ENCODE results near the gene FAAP100.
A peak's percentile ranks its signal among the peaks of the same experiment; 100 is the strongest.

Gene FAAP100

GRCh38 chr17:81577278-81578000, 25.3 kb upstream of the FAAP100 start:
- DNase-seq (ENCODE audit: low read depth): peak; percentile 24

DNA sequence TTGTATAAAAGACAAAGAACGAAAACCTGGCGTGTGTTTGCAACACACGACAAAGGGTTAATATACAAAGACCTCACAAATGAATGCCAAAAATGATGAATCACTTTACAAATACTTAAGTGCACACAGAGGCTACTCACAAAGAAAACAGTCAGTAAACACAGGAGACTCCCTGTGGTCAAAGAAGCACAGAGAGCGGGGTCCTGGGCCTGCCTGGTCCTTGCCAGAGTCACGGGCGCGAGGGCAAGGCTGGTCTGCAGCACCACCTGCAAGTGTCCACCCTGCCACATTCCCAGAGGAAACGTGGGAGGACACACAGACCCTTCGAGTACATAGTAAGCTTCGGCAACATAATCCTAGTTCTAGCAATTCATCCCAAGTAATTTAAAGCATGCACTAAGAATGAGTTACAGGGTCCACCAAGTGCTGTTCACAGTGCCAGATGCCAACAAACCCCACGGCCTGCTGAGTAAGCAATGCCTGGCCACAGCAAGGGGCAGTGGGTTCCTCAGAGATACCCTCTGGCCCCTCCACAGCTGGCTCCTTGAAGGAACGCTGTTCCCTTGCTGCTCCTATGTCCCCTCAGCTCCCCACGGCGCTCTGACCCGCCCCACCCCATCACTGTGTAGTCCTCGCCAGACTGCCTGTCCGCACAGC, 24.6 kb upstream of the FAAP100 start:
- peak; percentile 91 for DNase-seq (ENCODE audit: low read depth)

DNA sequence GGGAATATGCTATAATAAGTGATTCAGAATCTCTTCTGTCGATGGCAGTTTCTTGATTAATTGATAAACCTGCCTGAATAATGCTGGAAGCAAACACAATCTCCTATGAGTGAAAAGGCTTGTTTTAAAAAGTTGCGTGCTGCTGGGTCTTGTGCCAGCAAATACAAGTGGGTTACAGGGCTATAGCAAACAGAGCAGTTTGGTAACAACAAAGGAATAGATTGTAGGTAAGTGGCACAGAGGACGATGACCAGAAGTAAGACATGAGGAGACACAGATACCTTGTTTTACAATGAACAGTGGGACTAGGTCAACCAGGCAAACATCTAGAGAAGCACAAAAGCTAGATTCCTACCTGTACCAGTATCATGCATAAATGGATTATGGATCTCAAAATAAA, 23.7 kb upstream of the FAAP100 start:
- DNase-seq (ENCODE audit: low read depth): no peak

- DNase-seq (ENCODE audit: low read depth): no peak
These were observed 22.4 kb upstream of the FAAP100 start for GRCh38 chr17:81574643-81574956.

DNA sequence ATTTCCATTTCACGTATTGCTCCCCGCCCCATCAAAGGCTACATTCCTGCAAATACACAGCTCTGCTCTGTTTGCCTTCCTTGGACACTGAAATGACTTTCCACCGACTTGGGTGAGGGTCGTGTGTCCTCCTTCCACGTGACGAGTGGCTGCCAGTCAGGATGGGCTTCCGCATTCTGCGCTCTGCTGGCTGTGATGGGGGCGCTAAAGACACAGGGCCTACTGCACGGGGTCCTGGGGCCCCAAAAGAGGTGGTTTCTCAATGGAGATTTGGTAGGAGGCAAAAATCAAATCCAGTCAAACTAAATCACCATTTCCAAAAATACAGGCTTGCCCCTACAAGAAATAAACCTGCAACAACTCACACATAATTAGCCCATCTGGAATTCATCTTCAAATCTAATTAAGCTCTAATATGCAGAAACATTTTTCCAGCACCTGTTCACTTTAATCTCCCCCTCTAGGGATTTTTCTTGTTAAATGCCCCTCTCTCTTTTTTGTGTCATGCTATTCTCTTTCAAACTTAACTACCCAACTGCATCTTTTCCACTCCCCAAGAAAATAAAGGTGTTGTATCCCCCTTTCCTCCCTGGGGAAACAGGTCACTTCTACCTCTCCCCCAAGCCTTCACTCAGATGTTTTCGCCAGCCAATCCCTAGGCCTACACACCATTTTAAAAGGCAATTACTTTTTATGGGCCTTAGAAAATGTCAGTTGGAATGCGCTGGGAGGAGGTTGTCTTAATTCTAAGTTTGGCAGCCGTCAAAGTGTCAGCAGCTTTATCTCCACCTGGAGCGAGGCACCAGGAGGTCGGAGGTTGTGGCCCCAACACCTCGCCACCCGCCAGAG, 21.9 kb upstream of the FAAP100 start:
- DNase-seq (ENCODE audit: low read depth): no peak

DNA sequence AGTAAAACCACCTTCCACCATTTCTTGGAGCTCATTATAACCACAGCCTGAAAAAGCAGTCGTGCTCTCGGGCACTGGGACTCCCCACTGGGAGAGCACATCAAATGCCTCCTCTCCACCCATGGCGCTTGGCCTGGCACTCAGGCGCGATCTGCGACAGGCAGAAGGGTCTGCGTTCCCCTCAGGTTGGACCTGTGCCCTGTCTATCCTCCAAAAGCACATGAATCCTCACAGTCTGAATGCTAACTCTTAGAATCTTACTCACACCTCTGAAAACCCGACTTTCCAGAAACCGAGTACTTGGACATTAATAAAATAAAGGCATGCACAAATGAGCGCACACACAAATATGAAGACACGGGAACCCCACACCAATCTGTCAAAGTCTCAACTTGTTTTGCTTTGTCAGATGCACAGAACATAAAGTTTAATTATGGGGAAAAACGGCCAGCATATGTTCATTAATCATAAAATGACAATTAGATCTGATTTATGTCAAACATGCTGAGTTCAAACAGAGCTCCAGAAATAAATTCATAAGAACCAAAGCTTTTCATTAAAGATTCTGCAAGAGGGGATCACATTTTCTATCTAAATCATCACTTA, 20.5 kb upstream of the FAAP100 start:
- DNase-seq (ENCODE audit: low read depth): no peak

DNA sequence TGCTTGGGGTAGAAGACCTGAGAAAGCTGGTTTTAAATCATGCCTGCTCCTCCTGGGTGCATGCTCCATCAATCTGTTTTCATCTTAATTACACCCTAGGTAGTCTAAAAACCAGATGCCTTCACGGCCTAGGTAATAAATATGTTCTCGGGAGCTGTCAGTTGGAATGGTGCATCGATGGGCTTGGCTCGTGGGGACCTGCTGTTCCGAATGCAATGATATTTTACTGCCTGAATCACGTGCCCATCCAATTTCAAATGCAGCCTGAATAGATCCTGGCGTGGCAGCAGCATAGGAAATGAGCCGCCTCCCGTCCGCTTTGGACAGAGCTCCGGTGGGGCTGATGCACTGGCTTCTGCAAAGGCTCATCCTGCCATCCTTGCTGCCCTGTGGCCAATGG, 18.8 kb upstream of the FAAP100 start:
- DNase-seq (ENCODE audit: low read depth): no peak

DNA sequence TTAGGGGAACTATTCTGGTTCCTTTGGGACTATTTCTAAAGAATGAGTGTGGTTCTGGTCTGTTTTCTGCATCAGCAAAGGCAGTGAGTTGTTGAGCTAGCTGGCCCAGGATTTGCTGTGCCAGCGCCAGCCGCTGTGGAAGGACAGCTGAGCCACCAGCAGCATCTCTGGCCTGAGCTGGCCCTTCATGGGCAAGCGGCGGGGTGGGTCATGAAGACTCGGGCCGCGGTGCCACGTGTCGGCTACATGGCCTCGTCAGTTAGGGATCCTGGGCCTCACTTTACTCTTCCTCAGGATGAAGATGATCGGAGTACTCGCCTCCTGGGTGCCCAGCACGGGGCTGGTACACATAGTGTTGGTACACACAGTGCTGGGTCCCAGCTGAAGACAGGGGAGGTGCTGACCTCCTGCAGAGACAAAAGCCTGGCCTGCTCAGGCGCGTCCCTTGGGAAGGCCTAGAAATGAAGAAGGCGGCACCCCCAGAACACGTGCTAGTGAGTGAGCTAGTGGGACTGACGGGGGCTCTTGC, 17.9 kb upstream of the FAAP100 start:
- DNase-seq (ENCODE audit: low read depth): no peak

DNA sequence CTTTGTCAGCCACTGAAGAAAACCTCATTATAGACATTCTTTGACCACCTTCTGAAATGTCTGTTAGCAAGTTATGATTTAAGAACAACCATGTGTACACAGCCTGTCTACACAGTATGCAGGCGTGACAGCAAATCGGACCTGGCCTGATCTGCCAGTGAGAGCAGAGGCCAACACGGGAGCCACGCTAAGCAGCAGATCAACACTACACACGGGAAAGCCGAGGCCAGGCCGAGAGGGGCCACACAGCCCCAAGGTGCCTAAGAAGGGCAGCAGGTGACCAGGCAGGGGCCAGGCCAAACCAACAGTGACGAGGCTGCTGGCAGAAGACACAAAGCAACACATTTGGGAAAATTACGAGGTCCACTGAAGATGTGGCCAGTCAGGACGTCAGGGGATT, 16.3 kb upstream of the FAAP100 start:
- DNase-seq (ENCODE audit: low read depth): no peak

- no peak for DNase-seq (ENCODE audit: low read depth)
These were observed 15.0 kb upstream of the FAAP100 start for GRCh38 chr17:81567191-81567590.

DNA sequence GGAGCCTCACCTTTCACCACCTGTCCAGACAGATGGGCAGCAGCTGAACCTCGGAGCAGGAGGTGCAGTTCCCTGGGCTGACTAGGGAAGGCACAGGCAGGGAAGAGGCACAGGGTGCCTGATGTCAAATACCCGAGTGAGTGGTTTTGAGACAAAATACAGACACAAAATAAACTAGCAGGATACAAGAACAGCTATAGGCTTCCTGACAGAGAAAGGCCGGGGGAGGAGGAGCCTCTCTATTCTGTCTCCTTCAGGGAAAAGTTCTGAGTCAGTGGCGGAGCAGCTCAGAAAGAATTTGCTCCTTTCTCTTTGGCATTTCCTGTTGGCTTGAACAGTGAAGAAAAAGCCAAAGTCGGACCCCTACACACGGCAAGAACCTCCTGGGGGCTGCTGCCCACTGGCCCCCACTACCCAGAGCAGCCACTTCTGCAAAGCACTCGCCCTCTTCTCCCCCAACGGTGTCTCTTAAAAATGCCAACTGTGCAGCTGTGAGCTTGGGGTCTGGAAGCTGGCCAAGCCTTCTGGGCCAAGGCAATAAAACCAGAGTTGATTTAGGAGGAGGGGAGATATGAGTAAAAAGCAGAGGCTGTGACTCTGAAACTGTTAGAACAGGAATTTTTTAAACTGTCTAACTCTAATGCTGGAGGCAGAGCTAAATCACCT, 14.4 kb upstream of the FAAP100 start:
- DNase-seq (ENCODE audit: low read depth): peak; percentile 99

DNA sequence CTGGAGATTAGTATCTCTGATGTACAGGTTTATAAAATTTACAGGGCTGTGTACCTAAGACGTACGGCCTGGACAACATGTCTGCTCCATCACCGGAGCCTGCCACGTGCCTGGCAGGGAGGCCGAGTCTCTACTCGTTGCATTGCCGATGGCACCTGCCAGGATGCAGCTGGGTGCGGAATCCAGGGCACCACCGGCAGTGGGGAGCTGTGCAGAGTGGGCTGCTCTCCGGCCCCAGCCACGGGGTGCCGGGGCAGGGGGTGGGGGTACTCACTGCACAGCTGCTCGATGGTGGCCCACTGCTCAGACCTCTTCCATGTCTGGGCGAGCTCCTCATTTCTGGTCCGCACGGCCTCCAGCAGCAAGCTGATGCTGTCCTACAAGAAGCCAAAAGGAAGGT, 13.1 kb upstream of the FAAP100 start:
- DNase-seq (ENCODE audit: low read depth): no peak

- no peak for DNase-seq (ENCODE audit: low read depth)
These were observed 12.6 kb upstream of the FAAP100 start for GRCh38 chr17:81564778-81565177.

- peak; percentile 58 for DNase-seq (ENCODE audit: low read depth)
These were observed 11.9 kb upstream of the FAAP100 start for GRCh38 chr17:81563861-81564586.

DNA sequence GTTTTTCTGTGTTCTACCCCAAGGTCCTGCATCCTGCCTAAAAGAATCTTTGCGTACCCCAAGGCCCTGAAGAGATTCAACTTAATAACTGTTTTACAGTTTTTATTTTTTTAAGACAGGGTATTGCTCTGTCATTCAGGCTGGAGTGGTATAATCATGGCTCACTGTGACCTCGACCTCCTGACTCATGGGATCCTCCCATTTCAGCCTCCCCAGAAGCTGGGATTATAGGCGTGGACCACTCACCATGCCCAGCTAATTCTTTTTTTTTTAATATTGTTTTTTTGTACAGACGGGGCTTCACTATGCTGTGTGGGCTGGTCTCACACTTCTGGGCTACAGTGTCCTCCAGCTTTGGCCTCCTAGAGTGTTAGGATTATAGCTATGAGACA, 9.3 kb upstream of the FAAP100 start:
- peak; percentile 62 for DNase-seq (ENCODE audit: low read depth)

GRCh38 chr17:81558941-81559806, 7.0 kb upstream of the FAAP100 start:
- no peak for DNase-seq (ENCODE audit: low read depth)

DNA sequence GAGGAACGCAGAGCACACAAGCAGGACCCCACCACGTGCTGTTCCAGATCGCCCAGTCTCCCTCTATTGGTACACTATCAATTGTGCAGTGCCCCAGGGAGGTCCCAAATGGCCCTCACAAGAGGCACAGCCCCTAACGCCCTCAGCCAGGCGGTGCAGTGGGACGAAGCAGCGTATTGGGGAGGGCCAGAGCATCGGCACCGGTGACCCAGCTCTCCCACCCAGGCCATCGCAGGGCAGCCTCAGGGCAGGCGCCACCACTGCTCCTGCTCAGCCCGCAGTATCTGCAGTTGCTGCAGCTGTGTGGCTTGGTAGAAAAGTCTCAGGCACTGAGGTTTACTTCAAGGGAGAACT, 5.9 kb upstream of the FAAP100 start:
- no peak for DNase-seq (ENCODE audit: low read depth)

- DNase-seq (ENCODE audit: low read depth): no peak
These were observed 5.3 kb upstream of the FAAP100 start for GRCh38 chr17:81557276-81558114.

- DNase-seq (ENCODE audit: low read depth): no peak
These were observed 4.7 kb upstream of the FAAP100 start for GRCh38 chr17:81556863-81557262.
